ENCODE results near the gene XYLT1. TPM values are rescaled to one million over a fixed set of nuclear protein-coding genes. Genes with fewer than 3 reads are reported as not detected.
A peak's percentile ranks its signal among the peaks of the same experiment; 100 is the strongest.

The XYLT1 gene
- polyA plus RNA-seq, 3 donors: 6.9 to 7.6 (median 7.6) TPM

DNA sequence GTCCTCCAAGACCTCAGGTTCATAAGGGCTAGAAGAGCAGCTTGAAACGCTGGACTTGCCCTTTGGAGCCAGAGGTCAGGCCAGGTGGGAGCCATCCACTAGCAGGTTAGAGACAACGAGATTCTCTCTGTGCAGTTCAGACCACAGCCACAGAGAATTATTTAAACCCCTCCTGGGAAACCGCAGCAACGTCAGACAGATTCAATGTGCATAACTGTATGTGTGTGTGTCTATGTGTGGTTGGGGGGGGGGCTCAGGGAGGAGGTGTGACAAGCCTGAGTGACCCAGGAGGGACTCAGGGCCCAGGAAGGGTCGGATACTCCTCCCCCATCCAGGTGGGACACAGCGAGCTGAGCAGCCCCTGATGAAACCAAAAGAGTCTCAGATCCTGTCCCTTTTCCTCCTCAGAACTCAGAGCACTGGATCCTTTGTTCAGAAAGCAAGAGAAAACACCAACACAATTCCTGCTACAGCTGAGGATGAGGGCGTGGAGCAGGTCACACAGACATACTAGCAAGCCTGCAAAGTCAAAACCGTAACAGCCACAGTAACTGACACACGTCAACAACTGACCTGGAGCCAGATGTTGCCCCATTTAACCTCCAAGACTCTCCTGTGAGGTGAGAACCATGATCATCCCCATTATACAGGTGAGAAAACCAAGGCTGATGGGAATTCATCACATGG, 66.8 kb downstream of the XYLT1 start:
- no peak for DNase-seq

DNA sequence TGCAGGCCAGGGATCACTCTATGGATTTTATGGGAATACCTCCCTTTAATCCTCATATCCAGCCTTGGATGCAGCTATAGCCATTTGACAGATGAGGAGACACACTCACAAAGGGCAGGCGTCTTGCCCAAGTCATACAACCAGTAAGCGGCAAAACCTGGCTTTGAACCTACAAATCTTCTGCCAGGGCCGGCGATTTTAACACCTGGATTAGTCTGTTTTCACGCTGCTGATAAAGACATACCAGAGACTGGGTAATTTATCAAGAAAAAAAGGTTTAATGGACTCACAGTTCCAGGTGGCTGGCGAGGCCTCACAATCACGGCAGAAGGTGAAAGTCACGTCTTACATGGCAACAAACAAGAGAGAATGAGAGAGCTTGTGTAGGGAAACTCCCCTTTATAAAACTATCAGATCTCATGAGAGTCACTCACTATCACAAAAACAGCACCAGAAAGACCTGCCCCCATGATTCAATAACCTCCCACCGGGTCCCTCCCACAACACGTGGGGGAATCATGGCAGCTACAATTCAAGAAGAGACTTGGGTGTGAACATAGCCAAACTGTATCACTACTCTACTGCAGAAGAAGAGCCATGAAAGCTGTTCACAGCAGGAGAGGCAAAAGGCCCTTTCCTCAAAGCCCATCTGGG, 67.5 kb downstream of the XYLT1 start:
- no peak for DNase-seq

DNA sequence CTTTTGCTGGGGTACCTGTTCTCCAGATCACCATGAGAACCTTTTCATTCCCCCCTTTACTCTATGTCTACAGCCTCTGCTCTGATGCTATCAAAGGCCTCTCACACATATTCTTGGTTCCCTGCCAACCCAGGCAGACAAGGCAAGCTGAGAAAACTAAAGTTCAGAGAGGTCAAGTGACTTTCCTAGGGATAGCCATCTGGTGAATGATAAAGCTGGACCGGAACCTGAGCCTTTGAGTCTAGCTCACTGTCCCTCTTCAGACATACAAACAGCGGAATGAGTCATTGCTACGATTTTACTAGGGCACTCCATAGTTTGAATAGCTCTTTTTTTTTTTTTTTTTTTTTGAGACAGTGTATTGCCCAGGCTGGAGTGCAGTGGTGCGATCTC, 73.3 kb downstream of the XYLT1 start:
- no peak for DNase-seq

DNA sequence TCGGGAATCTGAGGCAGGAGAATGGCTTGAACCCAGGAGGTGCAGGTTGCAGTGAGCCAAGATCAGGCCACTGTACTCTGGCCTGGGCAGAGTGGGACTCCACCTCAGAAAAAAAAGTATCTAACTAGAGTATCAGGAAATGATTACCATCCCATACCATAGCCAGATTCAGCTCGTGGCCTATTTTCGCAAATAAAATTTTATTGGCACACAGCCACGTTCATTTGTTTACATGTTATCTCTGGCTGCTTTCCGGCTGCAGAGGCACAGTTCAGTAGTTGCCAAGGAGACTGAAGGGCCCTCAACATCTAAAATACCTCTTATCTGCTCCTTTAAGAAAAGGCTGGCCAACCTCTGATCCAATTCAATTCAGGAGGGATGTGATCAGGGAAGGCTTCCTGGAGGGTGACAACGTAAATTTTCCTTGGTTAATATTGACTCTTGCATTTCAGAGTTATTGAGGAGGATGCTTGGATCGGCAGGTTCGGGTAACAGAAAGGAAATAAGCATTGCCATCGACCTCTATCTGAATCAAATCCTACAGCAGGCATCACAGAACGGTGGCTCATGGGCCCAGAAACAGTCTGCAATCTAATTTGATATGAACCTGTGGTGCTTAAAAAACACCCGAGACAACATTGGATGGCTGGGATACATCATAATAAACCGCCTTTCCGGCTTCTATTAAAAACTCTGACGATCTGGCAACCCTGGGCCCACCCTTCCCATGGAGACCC, 73.8 kb downstream of the XYLT1 start:
- DNase-seq: no peak

DNA sequence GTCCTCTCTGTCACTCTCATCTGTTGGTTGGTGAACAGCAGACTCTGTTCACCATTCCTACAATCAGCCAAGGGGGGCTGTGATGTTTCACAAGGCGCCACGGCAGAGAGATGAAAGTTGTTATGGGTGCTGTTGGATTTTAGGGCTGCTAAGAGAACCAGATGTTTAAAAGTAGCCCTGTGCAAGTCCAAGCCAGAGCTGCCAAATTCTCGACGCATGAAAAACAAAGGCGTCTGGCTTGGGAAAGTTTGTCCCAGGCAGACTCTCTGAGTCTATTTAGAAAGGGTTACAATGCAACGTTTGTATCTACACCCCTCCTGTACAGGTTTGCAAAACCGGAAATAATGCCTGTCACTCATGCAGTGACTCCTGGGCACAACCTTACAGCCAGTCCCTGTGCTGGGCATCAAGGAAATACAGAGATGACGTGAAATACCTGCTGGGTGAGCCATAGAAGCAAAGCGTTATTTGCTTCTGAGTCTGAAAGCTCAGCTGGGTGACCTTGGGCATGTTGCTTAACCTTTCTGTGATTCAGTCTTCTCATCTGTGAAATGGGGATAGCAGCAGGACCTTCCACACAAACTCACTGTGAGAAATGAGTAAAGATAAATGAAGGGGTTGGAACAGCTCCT, 74.8 kb downstream of the XYLT1 start:
- DNase-seq: no peak

DNA sequence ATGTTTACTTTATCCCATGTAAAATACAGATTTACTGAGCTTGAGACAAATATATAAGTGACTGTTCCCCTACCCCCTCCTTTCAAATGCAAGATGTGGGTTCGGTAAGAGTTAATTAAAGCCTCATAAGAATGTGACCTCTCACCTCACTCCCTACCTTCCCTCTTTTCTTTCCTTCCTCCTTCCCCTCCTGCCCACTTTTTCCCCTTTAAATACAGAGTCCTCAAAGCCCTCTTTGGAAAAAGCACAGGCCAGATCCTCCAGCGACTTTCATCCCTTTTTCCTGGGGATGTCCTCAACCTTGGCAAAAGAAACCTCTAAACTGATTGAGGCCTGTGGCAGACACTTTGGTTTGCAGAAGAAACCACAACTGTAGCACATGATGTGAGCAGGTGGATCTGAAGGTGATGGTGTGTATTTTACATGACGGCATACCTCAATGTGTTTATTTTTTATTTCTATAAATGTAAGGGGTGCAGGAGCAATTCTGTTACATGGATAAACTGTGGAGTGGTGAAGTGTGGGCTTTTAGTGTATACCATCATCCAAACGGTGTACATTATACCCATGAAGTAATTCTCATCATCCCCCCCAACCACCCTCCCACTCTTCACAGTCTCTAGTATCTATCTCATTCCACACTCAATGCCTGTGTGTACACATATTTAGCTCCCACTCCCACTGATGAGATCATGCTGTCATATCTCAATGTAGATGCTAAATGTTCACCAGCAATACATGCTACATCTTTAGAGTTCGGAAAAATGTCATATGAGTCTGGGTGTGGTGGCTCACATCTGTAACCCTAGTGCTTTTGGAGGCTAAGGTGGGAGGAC, 77.7 kb downstream of the XYLT1 start:
- no peak for DNase-seq

DNA sequence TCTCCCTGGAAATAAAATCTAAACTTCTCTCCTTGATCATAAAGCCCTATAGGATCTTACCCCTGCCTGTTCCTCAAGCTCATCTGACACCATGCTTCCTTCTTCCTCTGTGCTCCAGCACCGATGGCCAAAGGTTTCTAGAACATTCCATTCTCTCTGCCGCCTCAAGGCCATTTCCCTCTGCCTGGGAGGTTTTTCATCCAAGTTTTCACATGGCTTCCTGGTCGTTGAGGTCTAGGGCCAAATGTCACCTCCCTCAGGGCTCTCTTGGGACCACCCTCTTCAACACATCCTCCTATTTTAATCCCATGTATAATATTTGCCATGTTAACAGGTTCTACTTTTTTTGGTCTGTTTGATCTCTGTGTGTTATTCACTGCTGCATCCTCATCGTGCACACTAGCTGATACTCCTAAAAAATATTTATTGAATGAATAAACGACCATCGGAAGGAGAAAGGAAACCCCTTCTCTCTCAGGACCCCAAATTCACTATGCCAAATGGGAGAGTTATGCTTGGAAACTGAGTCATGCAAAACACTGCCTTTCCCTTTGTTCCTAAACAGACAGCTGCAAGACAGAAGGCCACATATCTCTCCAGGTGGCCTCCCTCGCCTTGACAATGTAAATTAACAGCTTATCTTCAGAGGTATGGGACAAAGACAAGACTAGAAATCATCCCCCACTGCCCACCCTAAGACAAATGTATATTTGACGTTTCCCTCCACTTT, 78.5 kb downstream of the XYLT1 start:
- no peak for DNase-seq

DNA sequence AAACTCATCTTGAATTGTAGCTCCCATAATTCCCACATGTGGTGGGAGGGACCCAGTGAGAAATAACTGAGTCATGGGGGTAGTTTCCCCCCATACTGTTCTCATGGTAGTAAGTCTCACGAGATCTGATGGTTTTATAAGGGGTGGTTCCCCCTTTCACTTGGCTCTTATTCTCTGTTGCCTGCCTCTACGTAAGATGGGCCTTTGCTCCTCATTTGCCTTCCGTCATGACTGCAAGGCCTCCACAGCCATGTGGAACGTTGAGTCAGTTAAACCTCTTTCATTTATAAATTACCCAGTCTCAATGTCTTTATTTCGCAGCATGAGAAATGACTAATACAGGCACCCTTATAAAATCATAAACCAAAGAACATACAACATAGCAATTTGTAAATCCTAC, 79.0 kb downstream of the XYLT1 start:
- DNase-seq: no peak

DNA sequence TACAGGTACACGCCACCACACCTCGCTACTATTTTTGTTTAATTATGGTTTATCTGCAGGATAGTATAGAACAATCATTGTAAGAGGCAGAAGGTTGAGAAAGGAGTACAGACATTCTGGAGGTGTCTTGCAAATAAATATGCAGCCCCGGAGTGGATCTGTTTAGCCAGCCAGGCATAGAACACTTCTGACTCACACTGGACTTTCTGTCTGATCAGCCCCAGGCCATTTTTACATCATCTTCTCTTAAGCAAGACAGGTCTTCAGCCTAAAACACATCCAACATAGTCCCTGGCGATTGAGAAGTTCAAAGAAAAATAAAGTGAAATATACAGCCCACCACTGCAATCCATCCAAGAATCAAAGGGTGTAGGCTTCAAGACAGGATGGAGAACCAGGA, 81.4 kb downstream of the XYLT1 start:
- DNase-seq: no peak

DNA sequence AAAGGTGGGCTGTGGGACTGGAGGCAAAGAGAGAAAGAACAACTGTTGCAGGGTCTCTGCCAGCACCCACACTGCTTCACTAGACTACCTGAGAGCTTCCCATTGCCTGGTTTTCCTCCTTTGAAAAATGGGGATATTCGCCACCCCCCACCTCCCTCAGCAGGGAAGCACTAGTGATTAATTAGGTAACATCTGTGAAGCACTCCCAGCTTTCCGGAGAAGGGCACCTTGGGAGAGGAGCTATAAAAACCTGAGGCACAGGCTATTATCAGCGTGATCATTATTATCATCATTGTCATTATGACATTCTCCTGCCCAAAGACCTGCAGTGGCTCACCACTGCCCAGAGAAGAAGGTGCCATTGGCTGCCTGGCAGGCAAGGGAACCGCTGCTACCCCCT, 83.5 kb downstream of the XYLT1 start:
- DNase-seq: no peak

DNA sequence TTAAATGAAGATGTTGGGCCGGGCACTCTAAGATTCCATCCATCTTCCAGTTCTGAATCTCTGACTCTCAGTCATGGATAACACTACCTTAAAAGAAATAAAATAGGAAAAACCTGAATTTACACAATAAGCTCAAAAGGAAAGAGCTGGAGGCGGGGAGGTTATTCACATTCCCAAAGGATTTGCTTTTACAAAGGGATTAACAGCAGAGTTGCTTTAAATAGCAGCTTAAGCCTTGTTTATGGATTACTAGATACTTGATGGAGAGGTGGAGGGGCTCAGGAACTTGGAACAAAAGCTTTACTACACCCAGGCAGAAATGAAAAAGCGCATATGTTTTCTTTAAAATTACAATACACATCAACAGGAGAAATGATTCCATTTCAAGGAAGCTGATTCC, 84.5 kb downstream of the XYLT1 start:
- no peak for DNase-seq

DNA sequence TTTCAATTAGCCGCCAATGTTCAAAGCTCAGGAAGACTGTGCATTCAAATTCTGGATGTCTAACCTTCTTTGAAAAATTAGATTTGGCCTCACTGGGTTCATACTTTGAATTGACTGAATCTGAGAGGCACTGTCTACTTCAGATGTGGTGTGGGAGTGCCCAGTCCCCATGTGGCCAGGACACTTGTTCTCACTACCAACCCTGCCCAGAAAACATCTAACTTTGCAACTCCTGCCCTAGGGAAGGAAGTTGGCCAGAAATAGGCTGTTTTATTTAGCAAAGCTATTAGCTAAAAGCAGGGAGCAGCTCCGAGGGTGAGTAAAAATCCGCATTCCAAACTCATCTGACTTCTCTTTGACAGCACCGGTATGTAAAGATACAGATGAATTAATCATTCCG, 86.3 kb downstream of the XYLT1 start:
- DNase-seq: no peak

DNA sequence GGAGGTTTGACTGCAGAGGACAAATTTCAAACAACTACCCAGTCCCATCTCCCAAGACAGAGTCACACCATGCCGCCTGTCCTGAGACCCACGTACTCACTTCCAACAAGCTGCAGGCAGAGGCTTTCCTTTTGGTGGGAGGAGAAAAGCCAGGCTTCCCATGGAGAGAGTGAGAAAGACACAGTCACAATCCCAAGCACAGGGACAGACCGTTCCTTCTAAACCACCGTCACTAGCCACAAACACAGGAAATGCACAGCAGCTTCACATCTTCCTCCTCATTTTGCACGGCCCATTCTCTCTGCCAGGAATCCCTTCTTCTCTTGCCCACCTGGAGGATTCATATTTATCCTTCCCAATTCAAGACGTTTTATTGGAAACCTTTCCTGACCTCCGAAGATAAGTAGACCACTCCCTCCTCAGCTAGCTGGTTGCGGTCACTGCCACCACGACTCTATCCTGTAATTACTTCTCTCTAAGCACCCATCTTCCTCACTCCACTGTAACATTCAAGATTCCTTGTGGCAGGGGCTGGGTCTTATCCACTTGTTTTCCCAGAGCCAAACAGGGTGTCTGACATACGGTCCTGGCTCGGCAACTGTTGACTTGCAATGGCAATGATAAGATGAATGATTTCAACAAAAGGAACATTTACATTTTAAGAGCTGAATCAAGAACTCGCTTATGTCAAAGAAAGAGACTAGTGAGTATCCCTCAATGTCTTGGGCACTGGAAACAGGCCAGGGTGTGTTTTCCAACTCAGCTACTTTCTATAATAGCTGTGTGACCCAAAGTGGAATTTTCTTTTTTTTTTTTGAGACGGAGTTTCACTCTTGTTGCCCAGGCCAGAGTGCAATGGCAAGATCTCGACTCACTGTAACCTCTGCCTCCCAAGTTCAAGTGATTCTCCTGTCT, 87.6 kb downstream of the XYLT1 start:
- no peak for DNase-seq

DNA sequence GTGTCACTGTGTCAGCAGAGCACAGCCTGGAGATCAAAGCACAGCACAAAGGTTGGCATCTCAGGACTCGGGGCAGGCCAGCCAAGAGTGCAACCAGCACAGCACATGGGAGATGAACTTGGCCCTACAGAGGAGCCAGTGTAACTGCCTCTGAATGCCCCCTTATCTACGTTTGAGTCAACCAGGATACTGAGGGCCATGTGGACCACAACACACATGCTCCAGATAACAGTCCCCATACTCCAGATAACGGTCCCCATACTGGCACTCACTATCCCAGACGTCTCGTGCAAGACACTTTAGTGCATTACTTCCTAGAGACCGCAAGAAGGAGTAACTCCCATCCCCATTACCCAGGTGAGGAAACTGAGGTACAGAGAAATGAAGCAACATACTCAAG, 88.2 kb downstream of the XYLT1 start:
- no peak for DNase-seq

DNA sequence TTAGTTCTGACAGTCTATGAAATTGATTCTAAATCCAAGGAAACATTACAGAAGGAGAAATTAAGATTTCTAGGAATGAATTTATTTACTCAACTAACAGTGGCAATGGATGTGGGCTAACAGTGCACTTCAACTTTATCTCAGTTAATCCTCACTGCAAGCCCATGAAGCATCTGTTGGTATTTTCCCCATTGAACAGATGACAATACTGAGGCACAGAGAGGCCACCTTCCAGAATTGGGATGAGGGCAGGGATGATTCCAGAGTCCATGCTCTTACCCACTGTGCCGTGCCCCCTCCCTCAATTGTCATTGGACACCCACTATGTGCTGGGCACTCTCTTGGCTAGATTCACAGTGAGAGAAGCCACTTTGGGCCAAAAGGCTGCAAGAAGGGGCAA, 89.0 kb downstream of the XYLT1 start:
- no peak for DNase-seq

DNA sequence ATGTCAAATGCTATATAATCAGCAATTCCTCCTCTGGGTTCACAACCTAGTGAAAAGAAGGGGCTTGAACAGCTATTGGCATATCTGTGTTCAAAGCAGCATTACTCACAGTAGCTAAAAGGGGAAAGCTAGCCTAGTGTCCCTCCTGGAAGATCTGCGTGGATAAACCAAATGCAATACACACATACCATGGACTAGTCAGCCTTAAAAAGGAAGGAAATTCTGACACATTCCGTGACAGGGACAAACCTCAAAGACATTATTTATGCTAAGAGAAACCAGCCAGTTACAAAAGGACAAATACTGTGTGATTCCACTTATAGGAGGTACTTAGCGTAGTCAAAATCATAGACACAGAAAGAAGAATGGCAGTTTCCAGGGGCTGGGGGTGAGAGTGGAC, 90.1 kb downstream of the XYLT1 start:
- DNase-seq: no peak

DNA sequence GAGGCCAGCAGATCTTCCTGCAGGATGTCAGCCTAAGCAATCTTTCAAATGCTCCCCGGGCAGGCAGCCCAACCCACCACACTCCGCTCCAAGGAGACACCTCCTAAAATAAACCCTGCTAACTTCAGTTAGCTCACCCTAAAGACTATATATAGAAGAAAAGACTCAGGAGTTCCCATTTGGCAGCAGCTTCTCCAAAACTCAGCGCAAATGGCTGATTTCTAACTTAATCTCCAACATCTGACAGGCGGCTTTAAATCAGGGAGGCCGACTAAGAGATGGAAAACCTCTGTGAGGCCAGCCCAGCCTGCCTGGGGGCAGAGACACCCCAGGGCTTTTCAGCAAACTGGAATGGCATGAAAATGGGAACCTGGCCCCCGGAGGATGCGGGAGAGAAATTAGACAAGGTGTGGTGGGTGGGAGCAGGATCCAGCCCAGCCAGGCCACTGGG, 91.6 kb downstream of the XYLT1 start:
- DNase-seq: peak; percentile 61

DNA sequence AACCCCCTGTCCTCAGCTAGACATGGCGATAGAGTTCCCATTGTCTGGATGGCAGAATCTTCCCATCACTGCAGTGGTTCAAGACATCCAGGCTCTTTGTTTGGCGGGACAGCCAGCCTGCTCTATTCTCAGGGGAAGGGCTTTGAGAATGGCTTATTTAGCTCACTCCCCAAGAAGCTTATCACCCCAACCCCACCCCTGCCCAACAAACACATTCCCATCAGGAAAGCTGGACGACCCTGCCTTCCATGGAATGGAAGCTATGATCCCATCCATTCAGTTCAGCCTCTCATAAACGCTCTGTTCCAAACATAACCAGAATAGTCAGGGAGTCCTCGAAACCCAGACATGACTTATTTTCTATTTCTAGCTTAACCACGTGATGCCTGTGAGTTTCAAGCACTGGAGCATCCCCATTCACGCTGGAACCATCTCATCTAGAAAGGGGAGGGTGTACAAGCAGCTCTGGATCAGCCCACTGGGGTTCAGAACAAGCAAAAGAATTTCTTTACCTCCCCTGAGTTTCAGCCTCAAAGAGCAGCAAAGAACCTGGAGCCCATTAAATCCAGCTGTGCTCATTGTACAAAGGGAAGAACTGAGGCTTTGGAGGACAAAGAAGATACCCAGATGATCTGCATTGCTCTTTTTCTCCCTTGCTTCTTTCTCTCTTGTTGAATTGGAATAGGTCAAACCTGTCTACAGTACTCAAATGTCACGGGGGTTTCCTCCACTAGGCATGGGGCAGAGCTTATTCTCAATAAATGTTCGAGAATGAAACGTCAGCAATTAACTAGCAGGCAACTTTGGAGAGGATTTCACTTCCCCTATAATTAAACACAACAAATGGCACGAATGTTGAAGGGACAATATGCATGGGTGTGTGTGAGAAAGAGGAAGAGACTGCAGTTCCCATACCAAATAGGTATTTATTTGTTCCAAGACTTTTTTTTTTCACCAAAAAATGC, 93.1 kb downstream of the XYLT1 start:
- DNase-seq: no peak

All from renal pelvis (tissue), 4 donors.